K562 (cell line): Measurements from ENCODE around the gene NEK4. TPM values are rescaled to one million over a fixed set of nuclear protein-coding genes. Genes with fewer than 3 reads are reported as not detected.

ENCODE experiments used
- ATAC-seq: fragments of 200-7000 bp; cut with Tn5 transposase; 3 replicates; pipeline ENCODE4 v1.9.1; 2020; ENCODE audit warnings: moderate library complexity
- BruUV-seq: library from RNA; stranded (reverse); fragments of 400-500 nt; replicated peaks from 2 replicates; lab custom pipeline; 2021; lab: Mats Ljungman, UMichigan
- CTCF ChIA-PET: fragments of 300-600 bp; formaldehyde crosslinking; extraction: SDS; loops from one replicate; lab custom pipeline; 2021; ENCODE audit warnings: low intra/inter-chr PET ratio; lab: Yijun Ruan, JAX
- POLR2A ChIA-PET: fragments of 300-600, 350-650 bp; sonication (Branson Sonifier 250); formaldehyde crosslinking; extraction: SDS; loops from one replicate; lab custom pipeline; 2021; ENCODE audit warnings: antibody characterized with exemption, inconsistent platforms; lab: Yijun Ruan, JAX
- DNase-seq, 4 experiments: peaks; one replicate each; pipeline versions ENCODE4 v3.0.0 to v3.0.0-alpha.2; 2011 to 2018; ENCODE audit warnings: low spot score in 3 of 4, mixed read lengths in 3 of 4; ENCODE audit errors: extremely low read depth in 1 of 4
- FAIRE-seq: peaks from 2 replicates; lab custom pipeline; 2011; peaks lifted over from hg19 to GRCh38; lab: Jason Lieb, UNC
- H2AFZ ChIP-seq: 2 replicates; pipeline ENCODE4 v1.6.0; 2011; ENCODE audit warnings: low read depth, low read length, control low read depth, inconsistent platforms
- H3K27ac ChIP-seq: fragments of 200-600 bp; 3 replicates; pipeline ENCODE4 v1.8.0; 2011; ENCODE audit warnings: low read depth, mild to moderate bottlenecking, control low read depth, inconsistent platforms, low read length, moderate library complexity, mixed read lengths; ENCODE audit errors: extremely low read depth
- H3K27me3 ChIP-seq, 2 experiments: fragments of 300-600 bp in 1 of 2; 2 replicates in 1 of 2; 3 replicates in 1 of 2; pipeline versions ENCODE4 v1.6.0 to v1.8.0; 2011; ENCODE audit warnings: inconsistent platforms in 2 of 2, low read length in 2 of 2, mild to moderate bottlenecking in 1 of 2, mixed read lengths in 1 of 2, moderate library complexity in 1 of 2; ENCODE audit not compliant: control insufficient read depth in 2 of 2, insufficient read depth in 2 of 2
- H3K36me3 ChIP-seq: fragments of 300-600 bp; 3 replicates; pipeline ENCODE4 v1.8.0; 2011; ENCODE audit warnings: mild to moderate bottlenecking, low read length, inconsistent platforms; ENCODE audit not compliant: control insufficient read depth, insufficient read depth
- H3K4me1 ChIP-seq, 2 experiments: fragments of 200-600 bp in 1 of 2; replicated peaks in 1 of 2; 2 replicates in 1 of 2; 3 replicates in 1 of 2; pipeline versions ENCODE4 v1.5.1 to v1.8.0; 2011; ENCODE audit warnings: inconsistent platforms in 2 of 2, low read length in 2 of 2, mild to moderate bottlenecking in 1 of 2, mixed read lengths in 1 of 2, moderate library complexity in 1 of 2; ENCODE audit not compliant: control insufficient read depth in 2 of 2, insufficient read depth in 2 of 2
- H3K4me2 ChIP-seq: 2 replicates; pipeline ENCODE4 v1.6.1; 2011; ENCODE audit warnings: low read length, control low read depth, inconsistent platforms, mixed read lengths; ENCODE audit not compliant: insufficient read depth
- H3K4me3 ChIP-seq: fragments of 200-600 bp; sonication (generic), shearing (Covaris generic); 2 replicates; pipeline ENCODE4 v1.5.1; 2016; ENCODE audit warnings: control low read depth, inconsistent platforms
- H3K79me2 ChIP-seq: fragments of 200-600 bp; 3 replicates; pipeline ENCODE4 v1.8.0; 2011; ENCODE audit warnings: low read length, inconsistent platforms; ENCODE audit not compliant: control insufficient read depth, insufficient read depth
- H3K9ac ChIP-seq, 2 experiments: 2 replicates each; pipeline versions ENCODE4 v1.6.0 to v1.6.1; 2011; ENCODE audit warnings: low read depth in 2 of 2, low read length in 2 of 2, control low read depth in 1 of 2, inconsistent platforms in 1 of 2, mild to moderate bottlenecking in 1 of 2, mixed read lengths in 1 of 2; ENCODE audit not compliant: insufficient read depth in 1 of 2
- H3K9me1 ChIP-seq: one replicate; pipeline ENCODE4 v1.6.0; 2011; ENCODE audit warnings: inconsistent platforms, mild to moderate bottlenecking, low read length, moderate library complexity; ENCODE audit not compliant: control insufficient read depth, insufficient read depth
- H3K9me3 ChIP-seq: replicated peaks from 2 replicates; pipeline ENCODE4 v1.5.1; 2011; ENCODE audit warnings: low read depth, low read length, inconsistent platforms; ENCODE audit not compliant: control insufficient read depth, insufficient read depth
- H4K20me1 ChIP-seq: replicated peaks from 2 replicates; pipeline ENCODE4 v1.6.1; 2011; ENCODE audit warnings: low read length, inconsistent platforms, mixed read lengths; ENCODE audit not compliant: control insufficient read depth, insufficient read depth
- ADNP ChIP-seq: fragments of 200-800 bp; sonication (Bioruptor generic); IDR thresholded peaks from 2 replicates; pipeline ENCODE4 v1.6.1; 2016; ENCODE audit warnings: missing genetic modification characterization, missing compliant biosample characterization
- CBX2 ChIP-seq: fragments of 200-600 bp; sonication (generic); IDR thresholded peaks from one replicate; pipeline ENCODE4 v1.6.1; 2012; ENCODE audit warnings: mild to moderate bottlenecking, low read length, inconsistent platforms; ENCODE audit not compliant: insufficient read depth, poor library complexity, severe bottlenecking
- CREM ChIP-seq: IDR thresholded peaks from 2 replicates; pipeline ENCODE4 v1.6.1; 2014; ENCODE audit warnings: antibody characterized with exemption, low read depth
- CSDE1 ChIP-seq, 2 experiments: fragments of 450-650 bp; IDR thresholded peaks; 2 replicates each; pipeline ENCODE4 v1.6.1; 2016; ENCODE audit warnings: mild to moderate bottlenecking in 1 of 2
- HDAC1 ChIP-seq, 2 experiments: fragments of 450-650 bp; IDR thresholded peaks; 2 replicates each; pipeline ENCODE4 v1.6.1; 2016 to 2017; ENCODE audit warnings: inconsistent platforms in 1 of 2, mild to moderate bottlenecking in 1 of 2, moderate library complexity in 1 of 2
- HNRNPUL1 ChIP-seq: fragments of 200-400 bp; formaldehyde crosslinking; IDR thresholded peaks from 2 replicates; pipeline ENCODE4 v1.6.1; 2017; ENCODE audit warnings: low read length
- RFX1 ChIP-seq: fragments of 450-650 bp; IDR thresholded peaks from 2 replicates; pipeline ENCODE4 v1.6.1; 2016; ENCODE audit warnings: mild to moderate bottlenecking, moderate library complexity
- SAFB ChIP-seq: fragments of 200-400 bp; formaldehyde crosslinking; IDR thresholded peaks from 2 replicates; pipeline ENCODE4 v1.6.1; 2017; ENCODE audit warnings: low read depth, low read length, borderline replicate concordance
- TFAM ChIP-seq: fragments of 250-450 bp; sonication (Bioruptor Pico); conservative IDR thresholded peaks from 2 replicates; pipeline ENCODE4 v1.5.0; 2021; ENCODE audit warnings: mild to moderate bottlenecking, moderate library complexity
- ZNF121 ChIP-seq: sonication (generic); formaldehyde crosslinking; conservative IDR thresholded peaks from 2 replicates; pipeline ENCODE4 v1.8.0; 2022; ENCODE audit warnings: missing genetic modification reagents
- ZNF174 ChIP-seq: fragments of 250-450 bp; sonication (Bioruptor Pico); IDR thresholded peaks from 2 replicates; pipeline ENCODE4 v1.4.0; 2020; ENCODE audit warnings: mild to moderate bottlenecking
- WGBS: fragments of 100-300 bp; shearing (Covaris generic); methylation state at CpG from one replicate; pipeline ENCODE4 v1.1.6; 2016; ENCODE audit warnings: low coverage, mixed read lengths; ENCODE audit not compliant: insufficient coverage; ENCODE audit errors: missing lambda C conversion rate; 5-methylcytosine and 5-hydroxymethylcytosine counted together
- in situ Hi-C: fragments of 300-500 bp; cut with MboI; formaldehyde crosslinking; loops from 4 replicates; pipeline ENCODE4 v1.15.0; 2018; ENCODE audit warnings: inconsistent platforms, mixed read lengths
- intact Hi-C: fragments of 100-400 bp; cut with micrococcal nuclease; formaldehyde crosslinking; loops from 2 replicates; pipeline ENCODE4 v1.14.2; 2022
- polyA plus RNA-seq, 8 experiments: library from polyadenylated mRNA; depleted of rRNA in 4 of 8; stranded (reverse) in 5 of 8; unstranded in 3 of 8; fragments of >200 nt; fragmentation: Nextera tagmentation in 2 of 8; fragmentation: Illumina TruSeq in 1 of 8; extraction: Ambion mirVana in 2 of 8; extraction: Trizol in 1 of 8; gene quantifications; 2 replicates each; pipeline versions ENCODE4 v1.2.1 to v1.2.3, GENCODE V29; 2011 to 2014; ENCODE audit warnings: inconsistent platforms in 1 of 8, missing spikeins in 1 of 8
- total RNA-seq, 7 experiments: library from RNA; depleted of rRNA in 6 of 7; stranded (reverse); fragments of >200 nt in 6 of 7; fragmentation: Illumina TruSeq in 2 of 7; extraction: Trizol in 2 of 7; gene quantifications; 2 replicates each; pipeline versions ENCODE4 v1.2.1 to v1.2.3, GENCODE V29; 2011 to 2021; ENCODE audit warnings: low replicate concordance in 1 of 7
- TF ChIP-seq, protein P1 (sequence below), 2 experiments: fragments of 450-650 bp in 1 of 2; sonication (generic) in 1 of 2; formaldehyde crosslinking in 1 of 2; IDR thresholded peaks; 2 replicates each; pipeline versions ENCODE4 v1.7.1 to v1.9.0; 2016 to 2022; ENCODE audit warnings: inconsistent platforms in 1 of 2, mild to moderate bottlenecking in 1 of 2, missing genetic modification reagents in 1 of 2
- TF ChIP-seq, protein P2 (sequence below), 2 experiments: fragments of 450-650 bp; conservative IDR thresholded peaks; 2 replicates each; pipeline ENCODE4 v1.6.1; 2017; ENCODE audit warnings: mild to moderate bottlenecking in 2 of 2, moderate library complexity in 2 of 2

NEK4 gene
- total and polyA plus RNA-seq, 9 of the 15 experiments (the other 6 are each of a cell fraction or from before 2014, with no cell fraction given), result 5.8 to 23.1 (median 16.6) TPM

DNA sequence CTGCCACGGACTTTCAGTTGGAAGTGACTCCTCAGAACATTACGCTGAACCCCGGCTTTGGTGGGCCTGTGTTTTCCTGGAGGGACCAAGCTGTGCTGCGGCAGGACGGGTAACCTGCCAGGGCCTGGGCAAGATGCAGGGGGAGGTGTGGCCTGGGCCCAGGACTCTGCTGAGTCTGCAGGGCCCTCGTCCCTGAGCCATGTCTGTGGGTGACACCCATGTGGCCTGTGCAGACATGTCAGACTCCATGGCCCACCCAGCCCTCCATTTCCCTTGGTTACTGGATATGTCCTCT, 19.0 kb upstream of the NEK4 start:
- no peak overlapping the region for H3K4me2 ChIP-seq
- no peak overlapping the region for H3K4me3 ChIP-seq
- no peak overlapping the region for H3K9ac ChIP-seq
- H3K27ac ChIP-seq, result no peak overlapping the region
- no peak for FAIRE-seq
- in situ Hi-C loops, result no loop called here
- peaks cover 0 to 11% of the 10 kb centered on the region in 2 experiments; a peak in 2 of 5 replicates for H3K4me1 ChIP-seq
- no TSS peak for BruUV-seq
- peaks cover 0 to 23% of the 10 kb centered on the region in 2 experiments; a peak in 3 of 5 replicates for H3K27me3 ChIP-seq
- H3K9me1 ChIP-seq, result no peaks in the 10 kb centered on the region
- 27% methylated on average over 6 of the region's 6 CpGs for WGBS
- POLR2A ChIA-PET, result interaction anchor here (0.7 kb wide), 1 partner anchor 301 kb away, joined by 3 read pairs; no protein-coding TSS in a partner anchor
- DNase-seq, result no peak
- no peaks in the 10 kb centered on the region for H3K9me3 ChIP-seq
- intact Hi-C loops, result no loop called here
- no peak for ATAC-seq
- CTCF ChIA-PET, result no interaction called here
- H3K79me2 ChIP-seq, result no peaks in the 10 kb centered on the region
- no peak overlapping the region for H2AFZ ChIP-seq
- no peaks in the 10 kb centered on the region for H3K36me3 ChIP-seq
- H4K20me1 ChIP-seq, result no peaks in the 10 kb centered on the region
- TF ChIP-seq, protein P1, sequence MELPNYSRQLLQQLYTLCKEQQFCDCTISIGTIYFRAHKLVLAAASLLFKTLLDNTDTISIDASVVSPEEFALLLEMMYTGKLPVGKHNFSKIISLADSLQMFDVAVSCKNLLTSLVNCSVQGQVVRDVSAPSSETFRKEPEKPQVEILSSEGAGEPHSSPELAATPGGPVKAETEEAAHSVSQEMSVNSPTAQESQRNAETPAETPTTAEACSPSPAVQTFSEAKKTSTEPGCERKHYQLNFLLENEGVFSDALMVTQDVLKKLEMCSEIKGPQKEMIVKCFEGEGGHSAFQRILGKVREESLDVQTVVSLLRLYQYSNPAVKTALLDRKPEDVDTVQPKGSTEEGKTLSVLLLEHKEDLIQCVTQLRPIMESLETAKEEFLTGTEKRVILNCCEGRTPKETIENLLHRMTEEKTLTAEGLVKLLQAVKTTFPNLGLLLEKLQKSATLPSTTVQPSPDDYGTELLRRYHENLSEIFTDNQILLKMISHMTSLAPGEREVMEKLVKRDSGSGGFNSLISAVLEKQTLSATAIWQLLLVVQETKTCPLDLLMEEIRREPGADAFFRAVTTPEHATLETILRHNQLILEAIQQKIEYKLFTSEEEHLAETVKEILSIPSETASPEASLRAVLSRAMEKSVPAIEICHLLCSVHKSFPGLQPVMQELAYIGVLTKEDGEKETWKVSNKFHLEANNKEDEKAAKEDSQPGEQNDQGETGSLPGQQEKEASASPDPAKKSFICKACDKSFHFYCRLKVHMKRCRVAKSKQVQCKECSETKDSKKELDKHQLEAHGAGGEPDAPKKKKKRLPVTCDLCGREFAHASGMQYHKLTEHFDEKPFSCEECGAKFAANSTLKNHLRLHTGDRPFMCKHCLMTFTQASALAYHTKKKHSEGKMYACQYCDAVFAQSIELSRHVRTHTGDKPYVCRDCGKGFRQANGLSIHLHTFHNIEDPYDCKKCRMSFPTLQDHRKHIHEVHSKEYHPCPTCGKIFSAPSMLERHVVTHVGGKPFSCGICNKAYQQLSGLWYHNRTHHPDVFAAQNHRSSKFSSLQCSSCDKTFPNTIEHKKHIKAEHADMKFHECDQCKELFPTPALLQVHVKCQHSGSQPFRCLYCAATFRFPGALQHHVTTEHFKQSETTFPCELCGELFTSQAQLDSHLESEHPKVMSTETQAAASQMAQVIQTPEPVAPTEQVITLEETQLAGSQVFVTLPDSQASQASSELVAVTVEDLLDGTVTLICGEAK (IDR thresholded peaks at IDR 0.05), result no peak
- TF ChIP-seq, protein P1 (CRISPR knock-in tag; IDR thresholded peaks at IDR 0.05), result no peak
- TF ChIP-seq HDAC1 (IDR thresholded peaks at IDR 0.05) (no peak), RFX1 (no peak), ADNP (no peak), CBX2 (no peak), CSDE1 (IDR thresholded peaks at IDR 0.05) (no peak), HNRNPUL1 (no peak), CREM (no peak), ZNF174 (CRISPR knock-in tag) (no peak), ZNF121 (no peak), SAFB (no peak), TFAM (CRISPR knock-in tag) (no peak)
- TF ChIP-seq, protein P2, sequence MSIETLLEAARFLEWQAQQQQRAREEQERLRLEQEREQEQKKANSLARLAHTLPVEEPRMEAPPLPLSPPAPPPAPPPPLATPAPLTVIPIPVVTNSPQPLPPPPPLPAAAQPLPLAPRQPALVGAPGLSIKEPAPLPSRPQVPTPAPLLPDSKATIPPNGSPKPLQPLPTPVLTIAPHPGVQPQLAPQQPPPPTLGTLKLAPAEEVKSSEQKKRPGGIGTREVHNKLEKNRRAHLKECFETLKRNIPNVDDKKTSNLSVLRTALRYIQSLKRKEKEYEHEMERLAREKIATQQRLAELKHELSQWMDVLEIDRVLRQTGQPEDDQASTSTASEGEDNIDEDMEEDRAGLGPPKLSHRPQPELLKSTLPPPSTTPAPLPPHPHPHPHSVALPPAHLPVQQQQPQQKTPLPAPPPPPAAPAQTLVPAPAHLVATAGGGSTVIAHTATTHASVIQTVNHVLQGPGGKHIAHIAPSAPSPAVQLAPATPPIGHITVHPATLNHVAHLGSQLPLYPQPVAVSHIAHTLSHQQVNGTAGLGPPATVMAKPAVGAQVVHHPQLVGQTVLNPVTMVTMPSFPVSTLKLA (conservative IDR thresholded peaks at IDR 0.05), result no peak
